T47D (cell line): Measurements from ENCODE around the gene C15orf62.

Experiments
- DNase-seq, 2 experiments: peaks; one replicate each; pipeline versions ENCODE4 v3.0.0 to v3.0.0-alpha.2; 2011 to 2012; ENCODE audit warnings: low read depth in 1 of 2, low spot score in 1 of 2
- JUND ChIP-seq: IDR thresholded peaks from 2 replicates; pipeline ENCODE4 v1.6.1; 2012; ENCODE audit warnings: low read depth
- in situ Hi-C: cut with HindIII; loops from 2 replicates; pipeline ENCODE4 v1.10.0; 2016; ENCODE audit warnings: low sequenced_read_pairs, low pct_unique_long_range_greater_than_20kb

C15orf62 gene

DNA sequence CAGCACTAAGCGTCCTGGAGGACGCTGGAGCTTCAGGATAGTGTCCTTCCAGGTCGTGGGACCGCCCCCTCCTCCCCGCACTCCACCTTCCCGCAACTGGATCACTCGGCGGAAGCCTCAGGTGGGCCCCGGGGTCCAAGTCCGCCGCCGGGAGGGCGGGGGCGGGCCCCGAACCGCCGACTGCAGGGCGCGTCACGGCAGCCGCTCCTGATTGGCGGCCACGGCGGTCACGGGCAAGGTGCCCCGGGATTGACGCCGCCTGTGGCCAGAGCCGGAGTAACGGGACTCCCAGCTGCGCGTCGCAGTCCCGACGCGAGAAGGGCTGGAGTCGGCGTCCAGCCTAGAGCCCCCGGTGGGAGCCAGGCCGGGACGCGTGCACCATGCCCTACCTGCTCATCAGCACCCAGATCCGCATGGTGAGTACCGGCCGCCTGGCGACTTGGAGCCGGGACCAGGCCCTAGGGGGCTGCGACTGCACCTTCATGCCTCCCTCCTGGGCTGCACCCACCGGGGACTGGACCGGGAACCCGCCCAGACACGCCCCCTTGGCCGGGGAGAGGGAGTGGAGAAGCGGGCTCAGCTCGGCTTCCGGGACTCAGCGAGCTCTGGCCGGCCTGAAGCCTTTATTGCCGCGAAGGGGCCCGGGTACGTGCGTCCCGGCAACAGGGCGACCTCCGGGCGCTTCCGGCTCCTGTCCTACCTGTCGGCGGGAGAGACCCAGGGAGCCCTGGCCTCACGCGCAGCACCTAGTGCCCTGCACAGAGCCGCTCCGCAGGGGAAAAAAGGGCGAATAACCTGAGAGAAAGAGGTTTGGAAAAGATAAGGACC is 5.8 kb upstream of the C15orf62 start, which contains the start of gene GCHFR:
GCHFR (plus strand) TSS at position 268 of the 828 bp plus-strand sequence; CDS start at position 381, 113 bp downstream.
- peak; percentile 76 to 87 for DNase-seq
- no peak for TF ChIP-seq JUND
- in situ Hi-C loops, result no loop called here

DNA sequence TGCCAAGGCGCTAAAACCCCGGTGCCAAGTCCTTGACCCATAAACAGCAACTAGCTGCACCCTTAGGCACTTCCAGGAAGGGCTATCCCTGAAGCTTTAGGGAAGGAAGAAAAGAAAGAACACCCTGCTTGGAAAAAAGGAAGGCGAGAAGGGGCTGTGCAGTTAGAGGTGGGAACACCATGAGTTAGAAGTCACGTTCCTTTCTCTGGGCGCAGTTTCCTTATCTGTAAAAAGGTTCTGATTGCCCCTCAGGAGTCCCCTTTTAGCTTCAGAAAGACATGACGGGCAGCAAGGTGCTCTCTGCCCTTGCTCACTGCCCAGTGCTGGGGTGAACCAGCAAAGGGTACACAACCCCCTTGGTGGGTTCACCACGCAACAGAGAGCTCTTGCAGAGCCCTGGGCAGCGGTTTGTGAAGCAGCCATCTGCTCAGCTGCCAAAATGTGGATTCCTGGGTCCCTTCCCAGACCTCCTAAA is 5.1 kb upstream of the C15orf62 start:
- in situ Hi-C loops, result no loop called here
- TF ChIP-seq JUND, result no peak
- no peak for DNase-seq

DNA sequence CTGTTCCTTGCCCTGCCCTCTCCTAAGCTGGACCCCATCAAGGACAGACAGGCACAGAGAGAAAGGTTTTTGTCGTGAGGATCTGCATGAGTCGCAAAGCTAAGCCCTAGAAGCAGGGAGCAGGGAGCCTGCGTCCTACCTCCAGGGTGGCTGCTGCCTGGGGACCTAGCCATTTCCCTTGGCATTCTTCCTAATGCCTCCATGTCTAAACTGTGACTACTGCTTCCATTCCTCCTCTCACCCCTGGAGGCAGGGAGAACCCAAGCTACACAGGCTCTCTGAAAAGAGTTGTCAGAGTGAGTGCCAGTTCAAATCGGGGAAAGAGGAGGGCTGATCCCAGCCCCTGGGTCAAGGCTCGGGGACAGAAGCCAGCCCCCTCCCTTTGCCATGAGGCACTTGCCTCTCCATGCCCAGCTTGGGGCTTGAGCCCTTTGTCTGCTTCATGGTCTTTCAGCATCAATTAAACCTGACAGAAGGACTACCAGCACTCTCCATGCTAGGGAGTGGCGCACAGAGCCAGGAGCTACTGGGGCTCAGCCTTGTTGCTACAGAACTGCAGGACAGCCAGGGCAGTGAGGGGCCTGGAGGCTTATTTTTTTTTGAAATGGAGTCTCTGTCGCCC is 3.5 kb upstream of the C15orf62 start:
- in situ Hi-C loops, result no loop called here
- no peak for DNase-seq
- TF ChIP-seq JUND, result no peak

DNA sequence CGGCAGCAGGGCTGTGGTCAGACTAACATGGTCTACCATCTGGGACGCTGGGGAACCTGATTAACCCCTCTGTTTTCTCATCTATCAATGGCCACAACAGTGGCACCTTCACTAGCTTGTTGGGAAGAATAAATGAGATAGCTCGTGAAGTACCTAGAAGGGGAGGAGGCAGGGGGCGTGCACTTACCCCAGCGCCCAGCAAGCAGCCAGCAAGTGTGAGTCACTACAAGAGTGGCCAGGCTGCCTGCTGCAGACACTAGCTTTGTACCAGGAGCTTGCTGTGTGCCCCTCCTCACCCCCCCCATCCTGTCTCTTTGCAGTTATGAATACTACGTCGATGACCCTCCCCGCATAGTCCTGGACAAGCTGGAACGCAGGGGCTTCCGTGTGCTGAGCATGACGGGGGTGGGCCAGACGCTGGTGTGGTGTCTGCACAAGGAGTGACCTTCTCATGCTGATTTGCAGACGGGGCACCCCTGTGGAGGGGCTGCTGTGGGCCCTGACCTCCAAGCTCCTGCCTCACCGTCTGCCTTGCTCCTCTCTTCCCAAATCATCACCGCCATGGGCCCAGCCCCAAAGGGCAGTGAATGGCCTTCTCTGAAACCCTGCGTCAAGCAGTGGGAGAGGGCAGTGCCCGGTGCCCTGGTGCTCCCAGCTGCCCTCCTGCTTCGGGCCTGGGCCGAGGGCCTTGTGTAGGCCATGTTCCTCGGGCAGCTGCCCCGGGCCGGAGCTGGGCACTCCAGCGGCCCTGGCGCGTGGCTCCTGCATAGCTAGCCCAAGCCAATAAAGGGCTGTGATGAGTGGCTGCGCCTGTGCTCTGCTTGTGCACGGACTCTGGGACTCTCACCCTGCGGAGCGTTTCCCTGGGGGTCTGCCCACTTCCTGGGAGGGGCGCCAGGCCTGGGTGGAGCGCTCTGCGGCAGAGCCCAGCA is 2.6 kb upstream of the C15orf62 start:
- TF ChIP-seq JUND, result no peak
- DNase-seq, result no peak
- in situ Hi-C loops, result no loop called here

DNA sequence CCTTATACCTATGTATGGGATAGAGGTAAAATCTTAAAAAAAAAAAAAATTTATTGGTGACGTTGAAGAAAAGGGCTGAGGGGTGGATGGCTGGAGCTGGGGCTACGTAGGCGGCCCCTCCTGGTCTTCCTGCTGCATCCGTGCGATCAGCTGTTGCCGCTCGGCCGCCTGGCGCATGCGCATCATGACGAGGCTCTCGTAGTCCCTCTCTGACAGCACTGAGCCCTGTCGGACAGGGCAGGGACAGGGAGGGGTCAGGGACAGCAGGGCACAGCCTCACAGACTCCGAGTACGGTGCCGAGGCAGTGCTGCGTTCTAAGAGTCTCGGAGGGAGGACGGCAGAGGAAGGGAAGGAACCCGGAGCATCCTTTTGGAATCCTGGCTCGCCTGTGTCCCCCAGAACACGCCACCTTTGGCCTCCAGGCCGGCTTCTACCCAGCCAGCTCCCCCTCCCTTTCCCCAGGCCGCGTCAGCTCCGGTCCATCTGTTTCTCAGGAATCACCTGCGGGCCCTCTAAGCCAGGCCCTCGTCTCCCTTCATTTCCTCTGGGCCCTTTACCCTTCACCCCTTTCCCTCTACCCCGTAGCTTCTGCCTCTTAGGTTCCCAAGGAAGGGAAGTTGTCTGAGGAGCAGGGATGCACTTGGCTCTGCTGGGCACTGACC is 1.8 kb upstream of the C15orf62 start:
- no peak for DNase-seq
- in situ Hi-C loops, result no loop called here
- TF ChIP-seq JUND, result no peak

DNA sequence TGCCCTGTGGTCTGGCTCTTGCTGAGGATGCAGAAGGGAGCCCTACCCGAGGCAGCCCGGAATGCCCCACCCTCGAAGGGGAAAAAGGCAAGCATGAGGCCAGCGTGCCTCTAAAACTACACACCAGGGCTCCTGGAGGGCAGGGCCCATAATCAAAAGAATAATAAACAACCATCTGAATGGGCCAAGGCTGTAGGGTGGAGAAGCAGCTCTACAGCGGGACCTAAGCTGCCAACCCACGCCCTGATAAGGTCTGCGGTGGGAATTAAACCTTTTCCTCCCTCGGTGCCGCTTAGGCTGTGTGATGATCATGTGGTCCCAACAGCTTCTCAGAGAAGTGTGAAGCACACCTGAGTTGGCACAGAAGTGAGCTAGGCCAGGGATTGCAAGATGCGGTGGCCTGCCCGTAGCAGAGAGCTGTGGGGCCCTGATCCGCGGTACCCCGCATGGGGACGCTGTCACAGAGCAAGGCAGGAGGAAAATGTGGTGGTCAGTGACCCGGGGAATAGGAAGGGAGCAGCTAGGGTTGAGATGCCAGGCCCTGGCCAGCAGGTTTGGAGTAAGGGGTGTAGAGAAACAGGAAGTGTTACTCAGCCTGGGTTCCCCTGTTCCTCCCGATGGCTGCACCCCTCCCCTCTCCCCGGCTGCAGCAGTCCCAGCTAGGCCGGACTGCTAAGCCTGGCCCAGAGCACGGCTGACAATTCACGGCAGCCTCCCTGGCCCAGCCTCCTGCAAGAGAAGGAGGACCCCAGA is 1.1 kb upstream of the C15orf62 start:
- in situ Hi-C loops, result no loop called here
- no peak for DNase-seq
- TF ChIP-seq JUND, result no peak

DNA sequence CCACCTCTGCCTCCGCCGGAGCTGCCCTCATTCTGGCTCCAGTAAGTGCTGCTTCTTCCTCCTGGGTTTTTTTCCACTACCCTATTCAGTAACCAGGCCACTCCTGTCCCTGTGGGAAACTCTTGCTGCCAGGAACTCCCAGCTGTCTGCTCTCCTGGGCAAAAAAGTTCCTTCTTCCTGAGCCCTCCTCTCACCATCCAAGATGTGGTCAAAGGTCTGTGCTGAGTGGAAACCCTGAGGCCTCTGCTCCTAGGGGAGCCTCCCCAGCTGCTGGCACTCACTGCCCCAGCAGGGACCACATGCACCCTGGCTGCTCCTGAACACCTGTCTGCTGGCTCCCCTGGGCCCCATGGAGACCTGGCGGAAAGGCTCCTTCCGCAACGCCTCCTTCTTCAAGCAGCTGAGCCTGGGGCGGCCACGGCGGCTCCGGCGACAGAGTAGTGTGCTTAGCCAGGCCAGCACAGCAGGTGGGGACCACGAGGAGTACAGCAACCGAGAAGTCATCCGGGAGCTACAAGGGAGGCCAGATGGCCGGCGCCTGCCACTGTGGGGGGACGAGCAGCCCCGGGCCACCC is 454 bp downstream of the C15orf62 start:
- DNase-seq, result no peak
- TF ChIP-seq JUND, result no peak
- in situ Hi-C loops, result no loop called here

DNA sequence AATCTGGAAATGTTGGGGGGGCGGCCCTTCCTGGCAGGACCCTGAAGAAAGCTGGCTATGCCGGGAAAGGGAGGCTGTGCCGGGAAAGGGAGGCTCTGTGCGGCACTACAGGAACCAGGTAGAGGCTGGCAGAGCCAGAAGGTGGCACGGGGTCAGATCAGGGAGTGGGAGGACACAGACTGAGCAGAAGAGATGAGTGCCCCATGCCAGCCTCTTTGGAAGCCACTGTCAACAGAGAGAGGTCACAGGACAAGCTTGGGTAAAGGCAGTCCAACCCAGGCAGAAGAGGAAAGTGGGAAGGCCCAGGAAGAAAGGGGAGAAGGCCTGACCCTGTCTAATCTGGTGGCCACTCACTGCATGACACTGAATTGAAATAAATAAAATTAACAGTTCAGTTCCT is 1.5 kb downstream of the C15orf62 start:
- no peak for DNase-seq
- no peak for TF ChIP-seq JUND
- in situ Hi-C loops, result no loop called here

DNA sequence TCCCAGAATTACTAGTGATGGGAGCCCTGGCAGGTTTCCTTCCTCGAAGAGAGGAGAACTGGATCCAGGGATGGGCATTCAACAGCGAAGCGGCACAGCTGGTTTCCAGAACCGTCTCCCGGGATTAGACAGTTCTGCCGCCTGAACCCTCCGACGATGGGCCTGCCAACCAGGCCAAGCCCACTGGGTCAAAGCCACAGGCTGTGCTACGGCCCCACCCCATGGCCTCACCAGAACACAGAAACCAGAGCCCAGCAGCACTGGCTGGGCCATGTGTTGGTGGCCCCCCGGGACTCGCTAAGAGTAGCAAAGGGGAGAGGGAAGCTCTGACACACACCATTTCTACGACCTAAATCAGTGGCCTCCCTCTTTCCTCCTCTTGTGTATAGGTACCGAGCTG is 2.2 kb downstream of the C15orf62 start:
- in situ Hi-C loops, result no loop called here
- no peak for DNase-seq
- no peak for TF ChIP-seq JUND

DNA sequence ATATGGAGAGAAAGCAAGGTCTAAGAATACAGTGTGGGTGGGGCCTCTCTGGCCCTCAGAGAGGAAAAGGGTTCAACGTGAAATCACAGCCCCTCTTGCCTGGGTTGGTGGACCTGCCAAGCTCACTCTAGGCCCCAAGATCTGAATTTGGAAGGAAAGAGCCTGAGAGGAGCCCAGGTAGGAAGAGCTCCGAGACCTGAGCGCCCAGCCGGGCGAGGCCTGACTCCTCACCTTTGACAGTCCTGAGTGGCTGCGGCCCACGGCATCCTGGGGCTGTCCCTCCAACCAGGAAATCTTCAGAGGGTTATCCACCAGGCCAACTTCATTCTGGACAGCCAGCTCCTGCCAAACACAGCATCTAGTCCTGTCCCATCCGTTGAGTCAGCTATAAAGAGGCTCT is 3.7 kb downstream of the C15orf62 start:
- TF ChIP-seq JUND, result no peak
- no peak for DNase-seq
- in situ Hi-C loops, result no loop called here

DNA sequence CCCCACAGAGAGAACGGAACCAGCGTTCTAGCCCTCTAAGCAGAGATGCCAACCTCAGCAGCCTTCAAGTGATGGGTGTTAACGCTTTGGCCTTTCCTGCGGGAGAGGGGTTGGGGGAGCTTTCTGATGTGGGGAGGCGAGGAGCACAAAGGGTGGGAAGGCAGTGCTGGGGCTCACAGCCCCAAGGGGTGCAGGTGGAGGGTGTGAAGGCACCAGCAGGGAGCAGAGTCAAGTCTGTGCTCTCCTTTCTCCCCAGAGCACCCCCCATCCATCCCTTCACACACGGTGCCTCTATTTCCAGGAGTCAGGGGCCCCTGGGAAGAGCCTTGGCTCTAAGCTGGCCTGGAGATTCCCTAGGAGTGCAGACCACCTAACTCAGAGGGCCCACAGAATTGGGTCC is 4.1 kb downstream of the C15orf62 start:
- in situ Hi-C loops, result no loop called here
- no peak for DNase-seq
- no peak for TF ChIP-seq JUND
